Adrenal gland (tissue), 5 donors: ENCODE measurements around the gene DNAJC12.

ENCODE experiments used
- CTCF ChIP-seq, 6 experiments: fragments of 450-650 bp in 4 of 6; fragments of 200-600 bp in 2 of 6; sonication (generic) in 1 of 6; IDR thresholded peaks; 1 replicate in 5 of 6; 2 replicates in 1 of 6; pipeline versions ENCODE4 v1.5.1 to v1.8.0; 2016 to 2021; ENCODE audit warnings: antibody characterized with exemption in 6 of 6, mild to moderate bottlenecking in 2 of 6, moderate library complexity in 1 of 6
- POLR2A ChIP-seq, 2 donors: fragments of 450-650 bp; IDR thresholded peaks; one replicate each; pipeline ENCODE4 v1.6.1; 2017; ENCODE audit warnings: antibody characterized with exemption in 2 of 2, mild to moderate bottlenecking in 2 of 2, moderate library complexity in 1 of 2
- donor health status: DM: no; HTN: no; CAD: no.

- TF ChIP-seq CTCF (IDR thresholded peaks at IDR 0.05) = no peak
- TF ChIP-seq POLR2A (IDR thresholded peaks at IDR 0.05) = no peak
These were observed 77.7 kb downstream of the DNAJC12 start for GRCh38 chr10:67760272-67760671.
